GM19099 (cell line): Measurements from ENCODE around the gene LRRC43.

Experiments
- POLR2A ChIP-seq: IDR thresholded peaks from 3 replicates; pipeline ENCODE4 v1.6.1; 2011; ENCODE audit warnings: low read depth; ENCODE audit not compliant: insufficient read length; ENCODE audit errors: extremely low read depth

LRRC43 gene

DNA sequence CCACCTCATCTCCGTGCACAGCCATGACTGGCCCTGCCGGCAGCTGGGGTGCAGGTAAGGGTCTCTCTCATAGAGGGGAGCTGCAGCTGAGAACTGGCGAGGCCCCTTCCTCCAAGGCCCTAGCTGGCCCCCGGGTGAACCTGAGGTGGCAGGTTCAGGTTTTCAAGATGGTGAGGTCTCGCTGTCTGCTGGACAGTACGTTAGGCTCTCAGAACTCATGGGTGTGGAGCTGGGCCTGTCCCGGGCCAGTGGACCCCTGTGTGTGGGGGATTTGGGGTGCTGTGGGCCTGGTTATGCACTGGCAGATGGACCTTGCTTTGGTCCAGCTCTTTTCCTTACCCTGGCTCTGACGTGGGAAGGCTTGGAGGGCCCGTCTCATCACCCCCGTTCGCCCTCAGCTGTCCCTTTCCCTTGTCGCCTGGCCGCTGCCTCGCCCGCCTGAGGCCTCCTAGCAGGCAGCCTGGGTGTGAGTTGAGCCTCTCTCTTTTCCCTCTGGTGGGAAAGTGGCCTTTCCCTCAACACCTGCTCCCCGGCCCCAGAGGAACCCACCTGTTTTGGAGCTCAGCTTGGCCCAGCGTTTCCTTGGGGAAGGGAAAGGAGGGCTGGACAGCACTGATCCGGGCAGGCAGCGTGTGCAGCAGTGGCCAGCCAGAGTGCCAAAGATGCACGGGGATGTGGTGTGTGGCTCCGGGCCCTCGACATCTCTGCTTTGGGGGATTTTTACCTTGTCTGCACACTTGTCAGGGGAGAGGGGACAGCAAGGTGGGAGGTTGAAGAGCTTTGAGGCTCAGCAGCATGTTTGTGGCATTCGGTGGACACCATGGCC, 37.2 kb upstream of the LRRC43 start:
- TF ChIP-seq POLR2A = no peak

GRCh38 chr12:122147514-122148290, 35.2 kb upstream of the LRRC43 start:
- no peak for TF ChIP-seq POLR2A

DNA sequence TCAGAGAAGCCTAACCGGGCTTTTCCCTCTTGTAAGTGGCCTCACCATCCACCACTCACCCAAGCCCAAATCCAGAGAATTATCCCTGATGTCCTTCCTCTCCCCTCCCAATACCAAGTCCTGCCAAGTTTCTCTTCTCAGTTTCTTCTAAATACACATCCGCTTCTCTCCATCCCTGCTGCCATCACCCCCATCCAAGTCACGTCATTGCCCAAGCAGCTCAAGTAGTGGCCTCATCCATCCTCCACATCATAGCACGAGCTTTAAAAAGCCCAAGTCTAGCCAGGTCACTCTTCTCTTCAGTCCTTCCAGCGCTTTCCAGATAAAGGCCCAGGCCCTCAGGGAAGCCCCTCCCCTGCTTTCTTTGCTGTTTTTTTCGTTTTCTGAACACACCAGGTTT, 34.3 kb upstream of the LRRC43 start:
- no peak for TF ChIP-seq POLR2A

DNA sequence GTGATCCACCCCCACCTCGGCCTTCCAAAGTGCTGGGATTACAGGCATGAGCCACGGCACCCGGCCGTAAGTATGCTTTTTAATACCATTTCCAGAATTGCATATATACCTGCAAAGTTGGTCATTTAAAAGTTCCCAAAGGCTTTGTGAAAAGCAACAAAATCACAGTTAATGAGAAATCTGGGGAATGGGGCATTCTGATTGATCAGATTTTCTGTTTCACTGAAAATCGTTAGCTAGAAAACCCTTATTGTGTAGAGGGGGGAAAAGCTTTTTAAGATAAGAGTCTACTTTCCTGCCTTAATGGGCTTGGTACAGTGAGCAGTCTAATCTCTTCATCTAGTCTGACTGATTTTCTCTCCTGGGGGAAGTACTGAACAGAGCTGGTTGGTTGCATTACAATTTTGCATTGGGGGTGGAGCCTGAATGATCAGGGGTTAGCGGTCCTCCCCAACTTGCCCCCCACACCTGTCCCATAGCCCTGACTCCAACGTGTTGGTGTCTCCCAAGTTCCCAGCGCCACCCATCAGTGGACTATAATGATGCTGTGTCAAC, 32.7 kb upstream of the LRRC43 start:
- TF ChIP-seq POLR2A = no peak

DNA sequence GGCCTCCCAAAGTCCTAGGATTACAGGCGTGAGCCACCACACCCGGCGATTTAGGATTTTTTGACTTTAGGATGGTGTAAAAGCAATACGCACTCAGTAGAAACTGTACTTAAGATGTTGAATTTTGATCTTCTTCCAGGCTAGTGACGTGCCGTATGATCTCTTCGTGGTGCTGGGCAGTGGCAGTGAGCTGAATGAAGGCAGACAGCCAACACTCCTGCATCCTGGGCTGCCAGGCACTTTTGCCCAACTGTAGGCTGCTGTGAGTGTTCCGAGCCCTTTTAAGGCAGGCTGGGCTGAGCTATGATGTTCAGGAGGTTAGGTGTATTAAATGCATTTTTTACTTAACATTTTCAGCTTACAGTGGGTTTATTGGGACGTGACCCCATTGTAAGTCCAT, 30.2 kb upstream of the LRRC43 start:
- TF ChIP-seq POLR2A = no peak

DNA sequence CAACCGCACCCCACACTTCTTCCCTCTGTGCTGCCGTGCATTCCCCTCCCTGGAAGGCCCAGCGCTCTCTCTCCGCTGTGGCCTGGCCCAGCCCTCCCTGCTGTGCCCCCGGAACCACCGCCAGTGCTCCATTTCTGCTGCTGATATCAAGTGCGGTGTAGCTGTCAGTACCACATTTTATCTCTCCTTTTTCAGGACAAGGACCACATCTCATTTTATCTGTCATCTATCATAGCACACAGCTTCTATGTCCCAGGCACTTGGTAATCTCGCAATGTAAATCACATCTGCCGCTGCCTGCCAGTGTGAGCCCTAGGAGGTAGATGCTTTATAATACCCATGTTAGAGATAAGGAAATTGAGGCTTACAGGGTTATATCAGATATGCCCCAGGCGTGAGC, 27.2 kb upstream of the LRRC43 start:
- TF ChIP-seq POLR2A = no peak

DNA sequence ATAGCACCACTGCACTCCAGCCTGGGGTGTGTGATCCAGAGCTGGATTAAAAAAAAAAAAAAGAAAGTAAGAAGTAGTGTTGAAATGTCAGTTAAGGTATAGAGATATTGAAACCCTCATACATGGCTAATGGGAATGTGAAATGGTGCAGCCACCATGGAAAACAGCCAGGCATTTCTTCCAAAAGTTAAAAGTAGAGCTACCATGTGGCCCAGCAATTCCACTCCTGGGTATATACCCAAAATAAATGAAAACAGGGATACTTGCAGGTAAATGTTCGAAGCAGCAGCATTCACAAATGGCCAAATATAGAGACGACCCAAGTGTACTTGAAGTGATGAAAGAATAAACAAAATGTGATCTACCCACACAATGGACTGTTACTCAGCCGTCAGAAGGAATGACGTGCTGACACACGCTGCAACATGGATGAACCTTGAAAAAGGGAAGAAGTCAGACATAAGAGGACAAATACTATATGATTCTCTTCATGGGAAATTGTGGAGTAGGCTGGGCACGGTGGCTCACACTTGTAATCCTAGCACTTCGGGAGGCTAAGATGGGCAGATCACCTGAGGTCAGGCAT, 24.1 kb upstream of the LRRC43 start:
- TF ChIP-seq POLR2A = no peak

DNA sequence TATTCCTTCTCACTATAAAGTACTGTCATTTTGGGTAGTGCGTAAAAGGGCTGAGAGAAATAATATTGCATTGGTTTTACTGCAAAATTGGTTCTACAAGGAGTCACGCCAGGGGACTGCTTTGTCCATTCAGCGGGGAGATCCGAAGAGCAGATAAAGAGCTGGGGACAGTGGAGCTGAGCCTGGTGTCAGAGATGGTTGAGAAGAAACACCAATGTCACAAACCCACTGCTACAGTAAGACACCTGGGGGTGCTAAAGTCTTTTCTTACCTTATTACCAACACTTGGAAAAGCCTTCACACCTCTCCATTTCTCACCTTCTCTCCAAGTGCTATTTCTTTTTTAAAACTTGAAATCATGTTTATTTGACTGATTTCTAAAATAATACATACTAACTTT, 23.0 kb upstream of the LRRC43 start:
- TF ChIP-seq POLR2A = no peak

- no peak for TF ChIP-seq POLR2A
These were observed 22.2 kb upstream of the LRRC43 start for GRCh38 chr12:122160761-122161160.

GRCh38 chr12:122161682-122162081, 21.2 kb upstream of the LRRC43 start:
- TF ChIP-seq POLR2A = no peak

- TF ChIP-seq POLR2A = no peak
These were observed 19.9 kb upstream of the LRRC43 start for GRCh38 chr12:122162976-122163375.

DNA sequence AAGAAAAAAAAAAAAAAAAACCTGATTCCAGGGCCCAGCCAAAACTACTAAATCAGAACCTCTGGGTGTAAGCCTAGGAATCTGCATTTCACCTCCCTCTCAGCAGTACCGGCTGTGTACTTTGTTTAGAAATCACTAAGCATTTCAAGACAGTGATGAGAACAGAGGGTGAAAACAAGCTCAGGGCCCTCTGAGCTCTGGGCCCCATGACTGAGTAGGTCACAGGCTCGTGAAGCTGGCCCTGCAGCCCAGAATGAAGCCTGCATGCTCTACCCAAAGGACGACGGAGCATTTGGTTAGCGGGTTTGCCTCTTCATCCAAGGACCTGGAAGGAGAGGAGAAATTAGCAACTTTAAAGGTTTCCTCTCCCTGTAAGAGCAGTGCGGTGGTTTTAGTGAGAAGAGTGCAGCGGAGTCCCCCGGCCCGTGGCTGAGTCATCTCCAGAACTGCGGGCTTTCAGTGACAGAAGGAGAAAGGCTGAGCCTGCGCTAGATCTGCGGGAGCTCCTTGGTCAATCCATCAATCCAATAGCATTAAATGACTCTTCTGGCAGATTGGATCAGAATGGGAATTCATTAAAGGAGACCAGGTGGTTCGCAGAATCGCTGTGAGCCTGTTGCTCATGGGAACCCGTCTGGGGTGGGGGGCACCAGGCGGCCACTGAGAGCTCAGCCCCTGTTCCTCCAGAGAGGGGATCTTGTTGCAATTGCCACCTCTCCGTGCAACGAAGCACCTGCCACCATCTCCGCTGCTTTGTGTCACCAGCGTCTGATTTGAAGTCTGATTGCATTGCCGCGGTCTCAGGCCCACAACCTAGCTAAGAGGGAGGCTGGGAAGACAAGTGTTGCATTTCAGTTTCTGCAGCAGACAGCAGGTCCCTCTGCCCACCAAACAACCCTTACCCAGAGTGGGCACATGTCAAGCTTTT, 16.2 kb upstream of the LRRC43 start:
- no peak for TF ChIP-seq POLR2A

DNA sequence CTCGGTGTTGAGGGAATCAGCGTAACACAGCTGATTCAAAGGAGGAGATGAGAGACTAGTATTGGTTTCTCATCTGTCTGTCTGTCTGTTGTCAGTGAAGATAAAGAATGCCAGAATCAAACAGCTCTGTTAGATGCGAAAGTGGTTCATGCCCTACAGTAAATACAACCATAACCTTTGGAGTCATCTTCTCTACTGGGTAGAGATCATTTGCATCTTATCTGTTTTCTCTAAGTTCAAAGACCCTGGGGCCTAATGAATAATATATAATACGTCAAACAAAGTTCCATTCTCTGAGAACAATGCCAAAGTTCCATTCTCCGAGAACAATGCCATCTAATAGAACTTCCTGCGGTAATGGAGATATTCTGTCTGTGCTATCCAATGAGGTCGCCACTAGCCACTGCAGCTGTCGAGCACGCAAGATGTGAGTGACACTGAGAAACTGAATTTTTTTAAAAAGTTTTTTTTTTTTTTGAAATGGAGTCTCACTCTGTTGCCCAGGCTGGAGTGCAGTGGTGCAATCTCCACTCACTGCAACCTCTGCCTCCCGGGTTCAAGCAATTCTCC, 15.5 kb upstream of the LRRC43 start:
- no peak for TF ChIP-seq POLR2A

DNA sequence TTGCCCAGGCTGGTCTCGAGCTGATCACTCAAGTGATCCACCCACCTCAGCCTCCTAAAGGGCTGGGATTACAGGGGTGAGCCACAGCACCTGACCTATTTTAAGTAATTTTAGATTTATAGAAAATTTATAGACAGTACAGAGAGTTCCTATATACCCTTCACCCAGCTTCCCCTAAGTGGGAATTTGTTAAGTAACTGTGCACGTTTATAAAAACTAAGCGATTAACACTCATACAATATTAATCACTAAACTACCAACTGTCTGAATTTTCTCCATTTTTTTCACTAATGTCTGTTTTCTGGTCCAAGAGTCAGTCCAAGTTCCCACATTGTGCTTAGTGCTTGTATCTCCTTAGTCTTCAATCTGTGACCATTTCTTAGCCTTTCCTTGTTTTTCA, 14.4 kb upstream of the LRRC43 start:
- no peak for TF ChIP-seq POLR2A
